Keratinocyte (primary cell): Measurements from ENCODE around the gene TRPM3. TPM values are rescaled to one million over a fixed set of nuclear protein-coding genes. Genes with fewer than 3 reads are reported as not detected.

Experiments
- DNase-seq: peaks from one replicate; pipeline ENCODE4 v3.0.0-alpha.2; 2011; ENCODE audit warnings: low read depth, missing footprints, low spot score
- FAIRE-seq: peaks from 2 replicates; lab custom pipeline; 2011; peaks lifted over from hg19 to GRCh38; lab: Jason Lieb, UNC
- H2AFZ ChIP-seq: 2 replicates; pipeline ENCODE4 v1.6.0; 2012; ENCODE audit warnings: low read length, control low read depth, inconsistent platforms; ENCODE audit not compliant: control insufficient read depth
- H3K27ac ChIP-seq: 2 replicates; pipeline ENCODE4 v1.5.1; 2011; ENCODE audit warnings: low read length; ENCODE audit not compliant: control insufficient read depth, insufficient read depth
- H3K27me3 ChIP-seq: 3 replicates; pipeline ENCODE4 v1.6.0; 2011; ENCODE audit warnings: low read length; ENCODE audit not compliant: control insufficient read depth, insufficient read depth; ENCODE audit errors: extremely low read depth
- H3K36me3 ChIP-seq, 2 experiments: 2 replicates in 1 of 2; 3 replicates in 1 of 2; pipeline ENCODE4 v1.5.1; 2011; ENCODE audit warnings: low read length in 2 of 2, mild to moderate bottlenecking in 1 of 2; ENCODE audit not compliant: control insufficient read depth in 2 of 2, insufficient read depth in 2 of 2; ENCODE audit errors: extremely low read depth in 1 of 2
- H3K4me1 ChIP-seq: 3 replicates; pipeline ENCODE4 v1.5.1; 2011; ENCODE audit warnings: low read length; ENCODE audit not compliant: control insufficient read depth, insufficient read depth; ENCODE audit errors: extremely low read depth
- H3K4me2 ChIP-seq: 3 replicates; pipeline ENCODE4 v1.6.0; 2011; ENCODE audit warnings: low read depth, low read length; ENCODE audit not compliant: control insufficient read depth, insufficient read depth; ENCODE audit errors: extremely low read depth
- H3K4me3 ChIP-seq, 3 experiments: fragments of 200-600 bp in 1 of 3; sonication (generic) in 1 of 3; 2 replicates in 2 of 3; 3 replicates in 1 of 3; pipeline ENCODE4 v1.5.1; 2011 to 2016; ENCODE audit warnings: low read length in 3 of 3, mild to moderate bottlenecking in 3 of 3, control low read depth in 2 of 3, inconsistent platforms in 1 of 3, low read depth in 1 of 3, mixed read lengths in 1 of 3, mixed run types in 1 of 3, moderate library complexity in 1 of 3; ENCODE audit not compliant: control insufficient read depth in 2 of 3, insufficient read depth in 2 of 3; ENCODE audit errors: extremely low read depth in 1 of 3
- H3K79me2 ChIP-seq: 2 replicates; pipeline ENCODE4 v1.6.0; 2012; ENCODE audit warnings: low read length; ENCODE audit not compliant: control insufficient read depth, insufficient read depth
- H3K9ac ChIP-seq: 3 replicates; pipeline ENCODE4 v1.6.0; 2011; ENCODE audit warnings: low read length; ENCODE audit not compliant: control insufficient read depth, insufficient read depth; ENCODE audit errors: extremely low read depth
- H3K9me1 ChIP-seq: 3 replicates; pipeline ENCODE4 v1.6.0; 2011; ENCODE audit warnings: low read length; ENCODE audit not compliant: control insufficient read depth, insufficient read depth; ENCODE audit errors: extremely low read depth
- H3K9me3 ChIP-seq: 2 replicates; pipeline ENCODE4 v1.5.1; 2012; ENCODE audit warnings: low read depth, low read length; ENCODE audit not compliant: control insufficient read depth
- H4K20me1 ChIP-seq: 3 replicates; pipeline ENCODE4 v1.6.0; 2011; ENCODE audit warnings: low read length; ENCODE audit not compliant: control insufficient read depth, insufficient read depth; ENCODE audit errors: extremely low read depth
- EZH2 ChIP-seq: IDR thresholded peaks from one replicate; pipeline ENCODE4 v1.6.1; 2012; ENCODE audit warnings: inconsistent platforms, mild to moderate bottlenecking, low read length, moderate library complexity
- dilution Hi-C: fragments of 300-500 bp; cut with MboI; formaldehyde crosslinking; loops from one replicate; pipeline ENCODE4 v1.7.0; 2020; ENCODE audit warnings: low sequenced_read_pairs; ENCODE audit not compliant: extremely low pct_ligation_motif_present
- polyA plus RNA-seq, 5 experiments: library from polyadenylated mRNA; depleted of rRNA in 3 of 5; stranded (reverse) in 3 of 5; stranded (forward) in 1 of 5; unstranded in 1 of 5; fragments of >200 nt; gene quantifications; 1 replicate in 1 of 5; 2 replicates in 3 of 5; 3 replicates in 1 of 5; pipeline versions ENCODE4 v1.2.1 to v1.2.3, GENCODE V29; 2011 to 2012; ENCODE audit warnings: missing spikeins in 2 of 5, low read depth in 1 of 5, low replicate concordance in 1 of 5
- TF ChIP-seq, protein P1 (sequence below), 3 experiments: IDR thresholded peaks in 1 of 3; conservative IDR thresholded peaks in 1 of 3; optimal IDR thresholded peaks in 1 of 3; 2 replicates in 2 of 3; 3 replicates in 1 of 3; pipeline versions ENCODE3 to v1.5.1; 2011; ENCODE audit warnings: low read length in 3 of 3, mild to moderate bottlenecking in 3 of 3, moderate library complexity in 2 of 3, control low read depth in 1 of 3, inconsistent platforms in 1 of 3; ENCODE audit not compliant: insufficient read depth in 2 of 3; ENCODE audit errors: extremely low read depth in 1 of 3

Gene TRPM3
- polyA plus RNA-seq, 1 donor (not counting 4 experiments of a cell fraction or from before 2014, with no cell fraction given): 0.03 TPM

DNA sequence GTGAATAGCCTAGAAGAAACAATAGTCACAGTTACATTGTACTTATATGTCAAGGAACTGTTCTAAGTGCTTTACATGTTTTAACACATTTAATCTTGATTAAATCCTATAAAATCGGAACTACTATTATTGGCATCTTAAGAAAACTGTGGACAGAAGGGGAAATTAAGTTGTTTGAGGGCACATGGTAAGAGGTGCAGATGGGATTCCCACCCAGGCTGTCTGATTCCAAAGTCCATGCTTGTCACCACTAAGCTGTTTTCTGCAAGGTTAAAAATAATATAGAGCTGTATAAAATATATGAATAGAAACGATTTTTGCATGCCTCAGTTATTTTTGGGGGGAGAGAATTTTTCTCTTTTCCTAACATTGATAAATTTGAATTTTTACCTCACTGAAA is 512.4 kb downstream of the TRPM3 start:
- Histone ChIP-seq H3K4me1 (no peaks in the 10 kb centered on the region), H2AFZ (no peak overlapping the region), H3K36me3 (no peaks in the 10 kb centered on the region), H3K9me1 (no peaks in the 10 kb centered on the region), H3K27ac (no peak overlapping the region), H4K20me1 (no peaks in the 10 kb centered on the region), H3K4me2 (no peak overlapping the region), H3K79me2 (no peaks in the 10 kb centered on the region), H3K4me3 (no peak overlapping the region), H3K9ac (no peak overlapping the region), H3K9me3 (no peaks in the 10 kb centered on the region), H3K27me3 (no peaks in the 10 kb centered on the region)
- DNase-seq (no peak), FAIRE-seq (no peak)
- TF ChIP-seq, protein P1, sequence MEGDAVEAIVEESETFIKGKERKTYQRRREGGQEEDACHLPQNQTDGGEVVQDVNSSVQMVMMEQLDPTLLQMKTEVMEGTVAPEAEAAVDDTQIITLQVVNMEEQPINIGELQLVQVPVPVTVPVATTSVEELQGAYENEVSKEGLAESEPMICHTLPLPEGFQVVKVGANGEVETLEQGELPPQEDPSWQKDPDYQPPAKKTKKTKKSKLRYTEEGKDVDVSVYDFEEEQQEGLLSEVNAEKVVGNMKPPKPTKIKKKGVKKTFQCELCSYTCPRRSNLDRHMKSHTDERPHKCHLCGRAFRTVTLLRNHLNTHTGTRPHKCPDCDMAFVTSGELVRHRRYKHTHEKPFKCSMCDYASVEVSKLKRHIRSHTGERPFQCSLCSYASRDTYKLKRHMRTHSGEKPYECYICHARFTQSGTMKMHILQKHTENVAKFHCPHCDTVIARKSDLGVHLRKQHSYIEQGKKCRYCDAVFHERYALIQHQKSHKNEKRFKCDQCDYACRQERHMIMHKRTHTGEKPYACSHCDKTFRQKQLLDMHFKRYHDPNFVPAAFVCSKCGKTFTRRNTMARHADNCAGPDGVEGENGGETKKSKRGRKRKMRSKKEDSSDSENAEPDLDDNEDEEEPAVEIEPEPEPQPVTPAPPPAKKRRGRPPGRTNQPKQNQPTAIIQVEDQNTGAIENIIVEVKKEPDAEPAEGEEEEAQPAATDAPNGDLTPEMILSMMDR (optimal IDR thresholded peaks at IDR 0.05 in 1 of 3, IDR thresholded peaks at IDR 0.05 in 1 of 3, conservative IDR thresholded peaks at IDR 0.05 in 1 of 3; ENCODE audit: extremely low read depth in 1 of 3, insufficient read depth in 2 of 3, low read length in 3 of 3): no peak
- no peak for TF ChIP-seq EZH2
- dilution Hi-C loops: loop anchor here (25.0 kb wide), 1 partner anchor 97 kb away; no protein-coding TSS in a partner anchor

DNA sequence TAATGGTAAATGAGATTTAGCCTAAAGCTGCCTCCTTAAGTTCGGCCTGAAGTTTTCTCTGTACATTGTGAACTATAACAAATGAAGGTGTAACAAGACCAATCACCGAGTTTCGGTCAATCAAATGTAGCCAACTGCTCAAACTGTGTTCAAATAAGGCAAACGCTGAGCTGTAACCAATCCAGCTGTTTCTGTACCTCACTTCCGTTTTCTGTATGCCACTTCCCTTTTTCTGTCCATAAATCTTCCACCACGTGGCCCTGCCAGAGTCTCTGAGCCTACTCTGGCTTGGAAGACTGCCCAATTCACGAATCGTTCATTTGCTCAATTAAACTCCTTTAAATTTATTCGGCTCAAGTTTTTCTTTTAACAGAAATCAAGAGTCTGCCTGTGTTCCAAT is 513.5 kb downstream of the TRPM3 start:
- DNase-seq (no peak), FAIRE-seq (peak; percentile 46)
- no peak for TF ChIP-seq EZH2
- TF ChIP-seq, protein P1 (optimal IDR thresholded peaks at IDR 0.05 in 1 of 3, IDR thresholded peaks at IDR 0.05 in 1 of 3, conservative IDR thresholded peaks at IDR 0.05 in 1 of 3; ENCODE audit: extremely low read depth in 1 of 3, insufficient read depth in 2 of 3, low read length in 3 of 3): no peak
- no peak overlapping the region for H2AFZ ChIP-seq
- no peaks in the 10 kb centered on the region for H3K9me1 ChIP-seq
- H3K27me3 ChIP-seq: no peaks in the 10 kb centered on the region
- no peaks in the 10 kb centered on the region for H3K9me3 ChIP-seq
- H4K20me1 ChIP-seq: no peaks in the 10 kb centered on the region
- no peaks in the 10 kb centered on the region for H3K36me3 ChIP-seq
- dilution Hi-C loops: loop anchor here (25.0 kb wide), 1 partner anchor 96 kb away; no protein-coding TSS in a partner anchor
- H3K4me3 ChIP-seq: no peak overlapping the region
- H3K27ac ChIP-seq: no peak overlapping the region
- no peaks in the 10 kb centered on the region for H3K4me1 ChIP-seq
- H3K4me2 ChIP-seq: no peak overlapping the region
- H3K9ac ChIP-seq: no peak overlapping the region
- H3K79me2 ChIP-seq: no peaks in the 10 kb centered on the region
